Naive thymus-derived CD8-positive, alpha-beta T cell (primary cell): ENCODE results near the gene PAPOLA. TPM values are rescaled to one million over a fixed set of nuclear protein-coding genes. Genes with fewer than 3 reads are reported as not detected.

Experiments
- ATAC-seq, 2 donors: fragments of 150-1000 bp; cut with Tn5 transposase in 1 of 2; sonication (Bioruptor Pico), chemical (Tn5 transposase) in 1 of 2; 1 replicate in 1 of 2; 2 replicates in 1 of 2; pipeline ENCODE4 v1.10.0; 2021; ENCODE audit warnings: mild to moderate bottlenecking in 2 of 2, moderate library complexity in 2 of 2
- POLR2A ChIA-PET: fragments of 350-600 bp; sonication (Branson Sonifier 250); formaldehyde crosslinking; loops from one replicate; lab custom pipeline; 2021; ENCODE audit warnings: antibody characterized with exemption; lab: Charles Lee
- DNase-seq, 10 donors: peaks; one replicate each; pipeline versions ENCODE4 v3.0.0 to v3.0.0-alpha.2; 2020 to 2022
- H3K27ac Mint-ChIP-seq, 10 donors: one replicate each; pipeline ENCODE4 v1.8.0; 2020 to 2022; ENCODE audit warnings: mild to moderate bottlenecking in 10 of 10, mixed read lengths in 10 of 10, moderate library complexity in 4 of 10, inconsistent platforms in 1 of 10
- H3K27me3 Mint-ChIP-seq, 5 donors: one replicate each; pipeline ENCODE4 v1.8.0; 2021 to 2022; ENCODE audit warnings: mixed read lengths in 5 of 5
- H3K36me3 Mint-ChIP-seq, 3 donors: one replicate each; pipeline ENCODE4 v1.8.0; 2020 to 2022; ENCODE audit warnings: mixed read lengths in 3 of 3, mild to moderate bottlenecking in 2 of 3, inconsistent platforms in 1 of 3
- H3K4me1 Mint-ChIP-seq, 4 donors: one replicate each; pipeline ENCODE4 v1.8.0; 2021 to 2022; ENCODE audit warnings: mixed read lengths in 4 of 4
- H3K4me3 Mint-ChIP-seq, 10 donors: one replicate each; pipeline ENCODE4 v1.8.0; 2020 to 2022; ENCODE audit warnings: mild to moderate bottlenecking in 10 of 10, mixed read lengths in 10 of 10, moderate library complexity in 6 of 10, inconsistent platforms in 1 of 10
- H3K9me3 Mint-ChIP-seq, 9 donors: one replicate each; pipeline ENCODE4 v1.8.0; 2020 to 2022; ENCODE audit warnings: mixed read lengths in 9 of 9, mild to moderate bottlenecking in 3 of 9, inconsistent platforms in 1 of 9, moderate library complexity in 1 of 9
- polyA plus RNA-seq, 3 donors: library from polyadenylated mRNA; unstranded; fragments of 300-500 nt; fragmentation: Illumina TruSeq; gene quantifications; one replicate each; pipeline ENCODE4 v1.2.3, GENCODE V29; 2021
- total RNA-seq, 8 experiments: library from RNA in 2 of 8; stranded (reverse) in 2 of 8; gene quantifications; one replicate each; pipeline ENCODE4 v1.2.3 and lab custom pipeline; 2021 to 2026

The PAPOLA gene
- total and polyA plus RNA-seq, 5 experiments from 2014 or later = 63.3 to 289 (median 79.4) TPM

GRCh38 chr14:96525452-96525851 lies 23.3 kb downstream of the PAPOLA start:
- DNase-seq (no peak), ATAC-seq (no peak)
- H3K27ac Mint-ChIP-seq = peak overlapping the region in 1 of 10 donors; percentile 22
- H3K9me3 Mint-ChIP-seq = no peaks in the 10 kb centered on the region
- no peak overlapping the region for H3K4me3 Mint-ChIP-seq
- no peaks in the 10 kb centered on the region for H3K27me3 Mint-ChIP-seq
- H3K36me3 Mint-ChIP-seq = peaks cover 5 to 87% (median 15%) of the 10 kb centered on the region in 3 donors
- peaks cover 3 to 15% (median 6%) of the 10 kb centered on the region in 4 donors for H3K4me1 Mint-ChIP-seq
- POLR2A ChIA-PET = no interaction called here

GRCh38 chr14:96532632-96533031 lies 30.4 kb downstream of the PAPOLA start:
- H3K27me3 Mint-ChIP-seq = no peaks in the 10 kb centered on the region
- H3K36me3 Mint-ChIP-seq = peaks cover 0 to 79% (median 6%) of the 10 kb centered on the region in 3 donors
- POLR2A ChIA-PET = interaction anchor here (1.2 kb wide), 1 partner anchor 10 kb away, joined by 4 read pairs; no protein-coding TSS in a partner anchor
- H3K9me3 Mint-ChIP-seq = no peaks in the 10 kb centered on the region
- H3K4me1 Mint-ChIP-seq = peaks cover 0 to 2% (median 0%) of the 10 kb centered on the region in 4 donors
- H3K27ac Mint-ChIP-seq = peak overlapping the region in 2 of 10 donors; percentile 3 to 71
- ATAC-seq (no peak), DNase-seq (no peak)
- H3K4me3 Mint-ChIP-seq = no peak overlapping the region

- DNase-seq = no peak
- peaks cover 0 to 56% (median 7%) of the 10 kb centered on the region in 3 donors for H3K36me3 Mint-ChIP-seq
- no peak overlapping the region for H3K4me3 Mint-ChIP-seq
These were observed 34.6 kb downstream of the PAPOLA start for GRCh38 chr14:96536807-96537206.

GRCh38 chr14:96538097-96538989 lies 36.2 kb downstream of the PAPOLA start:
- H3K9me3 Mint-ChIP-seq = no peaks in the 10 kb centered on the region
- ATAC-seq = no peak
- peaks cover 0 to 56% (median 4%) of the 10 kb centered on the region in 3 donors for H3K36me3 Mint-ChIP-seq
- H3K4me3 Mint-ChIP-seq = no peak overlapping the region
- DNase-seq = no peak
- POLR2A ChIA-PET = no interaction called here
- H3K27ac Mint-ChIP-seq = peak overlapping the region in 3 of 10 donors; percentile 24 to 40 (median 26)
- H3K27me3 Mint-ChIP-seq = no peaks in the 10 kb centered on the region
- H3K4me1 Mint-ChIP-seq = no peaks in the 10 kb centered on the region

More at GRCh38 chr14:96536807-96537206, 34.6 kb downstream of the PAPOLA start:
- H3K27ac Mint-ChIP-seq = peak overlapping the region in 2 of 10 donors; percentile 2 to 36
- no peaks in the 10 kb centered on the region for H3K9me3 Mint-ChIP-seq
- ATAC-seq = no peak
- no peaks in the 10 kb centered on the region for H3K4me1 Mint-ChIP-seq
- POLR2A ChIA-PET = no interaction called here
- H3K27me3 Mint-ChIP-seq = no peaks in the 10 kb centered on the region

- peaks cover 0 to 54% (median 7%) of the 10 kb centered on the region in 3 donors for H3K36me3 Mint-ChIP-seq
These were observed 36.8 kb downstream of the PAPOLA start for GRCh38 chr14:96538990-96539317.

GRCh38 chr14:96554315-96554910 lies 52.2 kb downstream of the PAPOLA start:
- POLR2A ChIA-PET = no interaction called here
- DNase-seq (no peak), ATAC-seq (no peak)
- Mint-ChIP-seq H3K9me3 (no peaks in the 10 kb centered on the region), H3K27me3 (no peaks in the 10 kb centered on the region), H3K4me1 (peaks cover 6 to 17% (median 7%) of the 10 kb centered on the region in 4 donors), H3K4me3 (no peak overlapping the region), H3K27ac (peak overlapping the region in 6 of 10 donors; percentile 5 to 55 (median 28)), H3K36me3 (peaks cover 12 to 84% (median 25%) of the 10 kb centered on the region in 3 donors)

More at GRCh38 chr14:96538990-96539317, 36.8 kb downstream of the PAPOLA start:
- Mint-ChIP-seq H3K27ac (peak overlapping the region in 2 of 10 donors; percentile 15 to 24), H3K4me1 (no peaks in the 10 kb centered on the region), H3K4me3 (no peak overlapping the region), H3K9me3 (no peaks in the 10 kb centered on the region), H3K27me3 (no peaks in the 10 kb centered on the region)
- no peak for ATAC-seq
- POLR2A ChIA-PET = no interaction called here
- no peak for DNase-seq

- Mint-ChIP-seq H3K4me1 (peaks cover 4 to 13% (median 7%) of the 10 kb centered on the region in 4 donors), H3K27me3 (no peaks in the 10 kb centered on the region), H3K36me3 (peaks cover 8 to 84% (median 24%) of the 10 kb centered on the region in 3 donors), H3K27ac (peak overlapping the region in 4 of 10 donors; percentile 5 to 39 (median 16)), H3K4me3 (no peak overlapping the region), H3K9me3 (no peaks in the 10 kb centered on the region)
- POLR2A ChIA-PET = no interaction called here
- peak in 1 of 2 donors; percentile 53 for ATAC-seq
- no peak for DNase-seq
These were observed 57.4 kb downstream of the PAPOLA start for GRCh38 chr14:96559571-96559970.

GRCh38 chr14:96564389-96564788 lies 62.2 kb downstream of the PAPOLA start:
- ATAC-seq (no peak), DNase-seq (no peak)
- Mint-ChIP-seq H3K27me3 (no peaks in the 10 kb centered on the region), H3K4me3 (no peak overlapping the region), H3K9me3 (no peaks in the 10 kb centered on the region), H3K36me3 (peaks cover 4 to 83% (median 13%) of the 10 kb centered on the region in 3 donors), H3K4me1 (peaks cover 0 to 5% (median 1%) of the 10 kb centered on the region in 4 donors), H3K27ac (no peak overlapping the region)
- POLR2A ChIA-PET = no interaction called here

- POLR2A ChIA-PET = no interaction called here
These were observed 63.6 kb downstream of the PAPOLA start for GRCh38 chr14:96565811-96566210.

GRCh38 chr14:96567289-96567899 lies 65.2 kb downstream of the PAPOLA start:
- Mint-ChIP-seq H3K9me3 (no peaks in the 10 kb centered on the region), H3K27me3 (no peaks in the 10 kb centered on the region), H3K36me3 (peaks cover 4 to 65% (median 9%) of the 10 kb centered on the region in 3 donors), H3K4me3 (no peak overlapping the region), H3K27ac (peak overlapping the region in 2 of 10 donors; percentile 37 to 43), H3K4me1 (peaks cover 0 to 6% (median 2%) of the 10 kb centered on the region in 4 donors)
- peak in 4 of 10 donors; percentile 9 to 40 (median 24) for DNase-seq
- POLR2A ChIA-PET = interaction anchor here (0.5 kb wide), 1 partner anchor 123 kb away, joined by 3 read pairs; no protein-coding TSS in a partner anchor
- ATAC-seq = peak; percentile 42 to 53

More at GRCh38 chr14:96565811-96566210, 63.6 kb downstream of the PAPOLA start:
- no peaks in the 10 kb centered on the region for H3K9me3 Mint-ChIP-seq
- H3K36me3 Mint-ChIP-seq = peaks cover 4 to 78% (median 11%) of the 10 kb centered on the region in 3 donors
- DNase-seq = no peak
- H3K4me1 Mint-ChIP-seq = peaks cover 0 to 5% (median 1%) of the 10 kb centered on the region in 4 donors
- no peaks in the 10 kb centered on the region for H3K27me3 Mint-ChIP-seq
- peak overlapping the region in 3 of 10 donors; percentile 0 to 54 (median 43) for H3K27ac Mint-ChIP-seq
- no peak for ATAC-seq
- H3K4me3 Mint-ChIP-seq = no peak overlapping the region

GRCh38 chr14:96568621-96569020 lies 66.4 kb downstream of the PAPOLA start:
- POLR2A ChIA-PET = no interaction called here
- peaks cover 0 to 6% (median 2%) of the 10 kb centered on the region in 4 donors for H3K4me1 Mint-ChIP-seq

GRCh38 chr14:96571311-96571710 lies 69.1 kb downstream of the PAPOLA start:
- POLR2A ChIA-PET = no interaction called here
- H3K27me3 Mint-ChIP-seq = no peaks in the 10 kb centered on the region
- no peak for DNase-seq
- ATAC-seq = no peak
- H3K4me3 Mint-ChIP-seq = no peak overlapping the region
- peaks cover 8 to 13% (median 12%) of the 10 kb centered on the region in 4 donors for H3K4me1 Mint-ChIP-seq
- H3K27ac Mint-ChIP-seq = no peak overlapping the region
- no peaks in the 10 kb centered on the region for H3K9me3 Mint-ChIP-seq
- H3K36me3 Mint-ChIP-seq = peaks cover 0 to 47% (median 7%) of the 10 kb centered on the region in 3 donors

More at GRCh38 chr14:96568621-96569020, 66.4 kb downstream of the PAPOLA start:
- ATAC-seq (no peak), DNase-seq (no peak)
- Mint-ChIP-seq H3K4me3 (no peak overlapping the region), H3K27me3 (no peaks in the 10 kb centered on the region), H3K36me3 (peaks cover 4 to 66% (median 12%) of the 10 kb centered on the region in 3 donors), H3K9me3 (no peaks in the 10 kb centered on the region), H3K27ac (no peak overlapping the region)
